Measurements from ENCODE around the gene TFAP2C.
"Not testable (repeated sequence)": the region's sequence is repeated elsewhere in the genome, so short reads cannot be mapped to it uniquely, and the experiment has no call there.

TFAP2C gene

GRCh38 chr20:56653211-56653610 lies 24.1 kb downstream of the TFAP2C start:
- no peak for DNase-seq (ENCODE audit: low spot score)

- no peak for DNase-seq (ENCODE audit: low spot score)
Measured at GRCh38 chr20:56656632-56657031, 27.5 kb downstream of the TFAP2C start.

- DNase-seq (ENCODE audit: low spot score) = no peak
Measured at GRCh38 chr20:56657879-56658278, 28.8 kb downstream of the TFAP2C start.

GRCh38 chr20:56658341-56658947 lies 29.3 kb downstream of the TFAP2C start:
- not testable (repeated sequence) for DNase-seq (ENCODE audit: low spot score)

GRCh38 chr20:56663660-56664059 lies 34.6 kb downstream of the TFAP2C start:
- DNase-seq (ENCODE audit: low spot score) = no peak

- no peak for DNase-seq (ENCODE audit: low spot score)
Measured at GRCh38 chr20:56664796-56665195, 35.7 kb downstream of the TFAP2C start.

- DNase-seq (ENCODE audit: low spot score) = no peak
Measured at GRCh38 chr20:56665806-56666205, 36.7 kb downstream of the TFAP2C start.

GRCh38 chr20:56673450-56673849 lies 44.3 kb downstream of the TFAP2C start:
- DNase-seq (ENCODE audit: low spot score) = no peak

GRCh38 chr20:56676001-56676400 lies 46.9 kb downstream of the TFAP2C start:
- no peak for DNase-seq (ENCODE audit: low spot score)

GRCh38 chr20:56676679-56677078 lies 47.6 kb downstream of the TFAP2C start:
- no peak for DNase-seq (ENCODE audit: low spot score)

- DNase-seq (ENCODE audit: low spot score) = no peak
Measured at GRCh38 chr20:56683077-56683865, 54.2 kb downstream of the TFAP2C start.

- DNase-seq (ENCODE audit: low spot score) = no peak
Measured at GRCh38 chr20:56685879-56686278, 56.8 kb downstream of the TFAP2C start.

GRCh38 chr20:56687061-56687460 lies 58.0 kb downstream of the TFAP2C start:
- no peak for DNase-seq (ENCODE audit: low spot score)

- no peak for DNase-seq (ENCODE audit: low spot score)
Measured at GRCh38 chr20:56688106-56688505, 59.0 kb downstream of the TFAP2C start.

Data from hematopoietic multipotent progenitor cell treated with erythropoietin and hydrocortisone succinate and interleukin-3 and kit ligand, for 17 days (in vitro differentiated cells).